H1 (cell line): ENCODE data around the gene SASS6.

ENCODE experiments used
- CBX5 ChIP-seq: fragments of 300-800, 300-1000 bp; sonication (generic); IDR thresholded peaks from 2 replicates; pipeline ENCODE4 v1.7.1; 2016; ENCODE audit warnings: antibody characterized with exemption, low read length, low read depth
- CEBPB ChIP-seq: IDR thresholded peaks from 2 replicates; pipeline ENCODE4 v1.6.1; 2012; ENCODE audit warnings: low read depth, low read length
- CHD2 ChIP-seq: IDR thresholded peaks from 2 replicates; pipeline ENCODE4 v1.6.1; 2012; ENCODE audit warnings: low read length, improper control_type of control experiment
- EP300 ChIP-seq, 2 experiments: IDR thresholded peaks; 1 replicate in 1 of 2; 2 replicates in 1 of 2; pipeline ENCODE4 v1.6.1; 2011 to 2012; ENCODE audit warnings: low read depth in 2 of 2, low read length in 2 of 2, mild to moderate bottlenecking in 2 of 2, borderline replicate concordance in 1 of 2, inconsistent platforms in 1 of 2, moderate library complexity in 1 of 2
- HDAC6 ChIP-seq: IDR thresholded peaks from one replicate; pipeline ENCODE4 v1.7.1; 2012; ENCODE audit warnings: low read depth, mild to moderate bottlenecking, inconsistent platforms, low read length, moderate library complexity
- POLR2A ChIP-seq, 2 experiments: IDR thresholded peaks; 1 replicate in 1 of 2; 2 replicates in 1 of 2; pipeline ENCODE4 v1.6.1; 2011; ENCODE audit warnings: low read depth in 2 of 2, low read length in 2 of 2, mild to moderate bottlenecking in 2 of 2; ENCODE audit errors: control extremely low read depth in 1 of 2
- POLR2AphosphoS5 ChIP-seq: IDR thresholded peaks from 2 replicates; pipeline ENCODE4 v1.6.1; 2011; ENCODE audit warnings: low read depth, low read length
- SAP30 ChIP-seq: fragments of 300-600 bp; sonication (generic); IDR thresholded peaks from 2 replicates; pipeline ENCODE4 v1.7.1; 2012; ENCODE audit warnings: low read length, moderate library complexity, mild to moderate bottlenecking, inconsistent platforms; ENCODE audit not compliant: insufficient read depth, insufficient replicate concordance
- SIX5 ChIP-seq: IDR thresholded peaks from 2 replicates; pipeline ENCODE4 v1.6.1; 2011; ENCODE audit warnings: mild to moderate bottlenecking, low read depth, low read length
- SP1 ChIP-seq: IDR thresholded peaks from 2 replicates; pipeline ENCODE4 v1.6.1; 2011; ENCODE audit warnings: low read depth, low read length
- SP4 ChIP-seq: IDR thresholded peaks from 2 replicates; pipeline ENCODE4 v1.6.1; 2012; ENCODE audit warnings: low read length, inconsistent platforms
- SUZ12 ChIP-seq: fragments of 200-600 bp; sonication (generic); IDR thresholded peaks from 2 replicates; pipeline ENCODE4 v1.6.1; 2012; ENCODE audit warnings: mild to moderate bottlenecking, inconsistent platforms, low read length, moderate library complexity, mixed read lengths
- TAF1 ChIP-seq: IDR thresholded peaks from 2 replicates; pipeline ENCODE4 v1.6.1; 2011; ENCODE audit warnings: mild to moderate bottlenecking, low read depth, low read length
- TF ChIP-seq, protein P1 (sequence below): IDR thresholded peaks from 2 replicates; pipeline ENCODE4 v1.6.1; 2011; ENCODE audit warnings: low read length, improper control_type of control experiment

DNA sequence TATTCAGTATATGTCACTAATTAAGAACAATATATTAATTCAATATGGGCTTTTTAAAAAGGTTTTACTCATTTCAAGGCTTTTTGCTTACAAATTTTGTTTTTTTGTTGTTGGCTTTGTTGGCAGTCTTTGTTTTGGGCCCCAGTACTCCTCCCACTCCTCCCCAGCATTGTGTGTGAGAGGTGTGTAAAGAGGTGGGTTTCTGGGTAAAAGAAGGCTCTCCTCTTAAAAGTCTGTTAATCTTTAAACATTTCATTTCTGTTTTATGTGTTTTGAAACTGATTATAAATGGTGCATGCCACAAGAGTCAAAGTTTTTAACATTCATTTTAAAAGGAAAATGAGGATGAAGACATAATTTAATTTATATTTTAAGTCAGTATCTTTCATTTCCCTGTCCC is 79.6 kb downstream of the SASS6 start:
- TF ChIP-seq SP4 (no peak), TAF1 (no peak), CBX5 (no peak), POLR2A (IDR thresholded peaks at IDR 0.05; ENCODE audit: control extremely low read depth in 1 of 2, low read depth in 2 of 2, low read length in 2 of 2) (no peak), SUZ12 (no peak), POLR2AphosphoS5 (no peak), SIX5 (no peak), HDAC6 (no peak), EP300 (IDR thresholded peaks at IDR 0.05; ENCODE audit: borderline replicate concordance in 1 of 2, low read depth in 2 of 2, low read length in 2 of 2) (no peak), CEBPB (no peak), SAP30 (no peak), SP1 (no peak), CHD2 (no peak)
- TF ChIP-seq, protein P1, sequence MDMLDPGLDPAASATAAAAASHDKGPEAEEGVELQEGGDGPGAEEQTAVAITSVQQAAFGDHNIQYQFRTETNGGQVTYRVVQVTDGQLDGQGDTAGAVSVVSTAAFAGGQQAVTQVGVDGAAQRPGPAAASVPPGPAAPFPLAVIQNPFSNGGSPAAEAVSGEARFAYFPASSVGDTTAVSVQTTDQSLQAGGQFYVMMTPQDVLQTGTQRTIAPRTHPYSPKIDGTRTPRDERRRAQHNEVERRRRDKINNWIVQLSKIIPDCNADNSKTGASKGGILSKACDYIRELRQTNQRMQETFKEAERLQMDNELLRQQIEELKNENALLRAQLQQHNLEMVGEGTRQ: no peak
